ENCODE measurements around the gene DGKE. TPM values are rescaled to one million over a fixed set of nuclear protein-coding genes. Genes with fewer than 3 reads are reported as not detected.

Gene DGKE
- total and polyA plus RNA-seq, 2 of the 8 experiments (the other 6 are each of a cell fraction or from before 2014, with no cell fraction given), result 1.7 to 7.4 TPM

- no peak for DNase-seq (ENCODE audit: low read depth in 1 of 2, low spot score in 2 of 2)
- H3K4me3 ChIP-seq (ENCODE audit: extremely low read depth in 1 of 4, insufficient read depth in 2 of 4, low read depth in 3 of 4, low read length in 4 of 4), result no peak overlapping the region
- no peak overlapping the region for H3K18ac ChIP-seq (ENCODE audit: extremely low read depth, low read length)
- ChIA-PET CTCF (ENCODE audit: partially characterized antibody) (interaction anchor here (0.6 to 5.9 kb wide), 18 partner anchors 9 to 583 kb away, joined by 3 to 55 read pairs (median 6); partner anchors contain the start of genes DGKE and TRIM25), POLR2A (ENCODE audit: partially characterized antibody) (interaction anchor here (1.4 to 1.6 kb wide), 3 partner anchors 11 to 20 kb away, joined by 3 to 6 read pairs (median 5); no protein-coding TSS in a partner anchor)
- no peak overlapping the region for H2BK20ac ChIP-seq (ENCODE audit: low read length)
- H3K23me2 ChIP-seq (ENCODE audit: low read depth, low read length), result peaks cover 6% of the 10 kb centered on the region; the same call in 1 of the 2 replicates
- no peak for TF ChIP-seq POLR2A (IDR thresholded peaks at IDR 0.05; ENCODE audit: control extremely low read depth in 1 of 2, low read depth in 2 of 2, low read length in 2 of 2)
- no peak for TF ChIP-seq MAFK (IDR thresholded peaks at IDR 0.05; ENCODE audit: low read depth, low read length)
- TF ChIP-seq PHF8 (conservative IDR thresholded peaks at IDR 0.05; ENCODE audit: low read depth, low read length), result no peak
- no peak for TF ChIP-seq SIX5 (IDR thresholded peaks at IDR 0.05; ENCODE audit: low read depth, low read length)
- TF ChIP-seq BCL11A (IDR thresholded peaks at IDR 0.05; ENCODE audit: low read depth in 2 of 2, low read length in 2 of 2), result no peak
- H3K4me1 ChIP-seq (replicated peaks in 1 of 4; ENCODE audit: control insufficient read depth in 3 of 4, insufficient read depth in 4 of 4, low read length in 3 of 4), result peaks cover 0 to 4% (median under 1%) of the 10 kb centered on the region in 4 experiments; a peak in 3 of 7 replicates
- peaks cover 13 to 16% of the 10 kb centered on the region in 2 experiments for H3K9me3 ChIP-seq (ENCODE audit: insufficient read depth in 2 of 2, low read depth in 1 of 2, low read length in 1 of 2)
- no peaks in the 10 kb centered on the region; the same call in 1 of the 2 replicates for H3K79me1 ChIP-seq (ENCODE audit: low read depth, low read length)
- H2BK120ac ChIP-seq (replicated peaks; ENCODE audit: low read depth, low read length), result no peak overlapping the region
- no peak overlapping the region for H3K4ac ChIP-seq (replicated peaks; ENCODE audit: insufficient read length, low read depth, low read length)
- peaks cover 3 to 28% (median 16%) of the 10 kb centered on the region in 4 experiments; a peak in 5 of 8 replicates for H3K36me3 ChIP-seq (ENCODE audit: control insufficient read depth in 2 of 4, insufficient read depth in 4 of 4, low read length in 3 of 4)
- no peaks in the 10 kb centered on the region; a peak in 1 of 7 replicates for H3K27me3 ChIP-seq (replicated peaks in 1 of 4; ENCODE audit: control insufficient read depth in 3 of 4, extremely low read depth in 1 of 4, insufficient read depth in 3 of 4, low read length in 3 of 4)
- H2BK12ac ChIP-seq (ENCODE audit: low read depth, low read length), result no peak overlapping the region
- no peak overlapping the region for H4K5ac ChIP-seq (ENCODE audit: insufficient read length, low read depth, low read length)
- no peak overlapping the region for H3K14ac ChIP-seq (ENCODE audit: insufficient read length)
- H3K23ac ChIP-seq (ENCODE audit: insufficient read length), result no peak overlapping the region
- no peak overlapping the region; a peak in 1 of 7 replicates for H3K9ac ChIP-seq (replicated peaks in 1 of 4; ENCODE audit: extremely low read depth in 1 of 4, low read depth in 3 of 4, low read length in 3 of 4)
- no peak overlapping the region for H2BK5ac ChIP-seq (ENCODE audit: low read depth, low read length)
- no peak overlapping the region for H3K56ac ChIP-seq (replicated peaks; ENCODE audit: insufficient read length, low read depth, low read length)
- no peak overlapping the region for H4K91ac ChIP-seq (replicated peaks; ENCODE audit: insufficient read length, low read length)
- WGBS, 2 experiments (ENCODE audit: extremely low coverage in 1 of 2, insufficient coverage in 1 of 2, insufficient read length in 1 of 2, insufficient replicate concordance in 2 of 2, low coverage in 1 of 2, low lambda C conversion rate in 2 of 2, missing lambda C conversion rate in 1 of 2), result 83% methylated on average over 6 of the region's 6 CpGs; no CpG with 5 or more reads in 1 of the 2 experiments
- H2AK5ac ChIP-seq (ENCODE audit: low read depth, low read length), result no peak overlapping the region
- no peak overlapping the region for H3K27ac ChIP-seq (ENCODE audit: low read depth, low read length)
- H3K79me2 ChIP-seq (ENCODE audit: control insufficient read depth in 1 of 2, insufficient read depth in 2 of 2, low read length in 2 of 2), result no peaks in the 10 kb centered on the region
- H3K4me2 ChIP-seq (ENCODE audit: insufficient read depth in 1 of 2, low read depth in 2 of 2, low read length in 2 of 2), result no peak overlapping the region
- H2AFZ ChIP-seq (ENCODE audit: low read length), result no peak overlapping the region
- H2BK15ac ChIP-seq (ENCODE audit: low read length), result no peak overlapping the region
- peaks cover 0 to 2% of the 10 kb centered on the region in 2 experiments for H4K20me1 ChIP-seq (replicated peaks in 1 of 2; ENCODE audit: control insufficient read depth in 1 of 2, insufficient read depth in 2 of 2, low read length in 2 of 2)
- H4K8ac ChIP-seq (ENCODE audit: extremely low read depth, insufficient read depth, low read length), result peak overlapping the region; percentile 58; the same call in 1 of the 2 replicates
- FAIRE-seq, result no peak
Observed at GRCh38 chr17:56890390-56890789, 56.4 kb downstream of the DGKE start.
